ENCODE data around the gene ARHGAP6. TPM values are rescaled to one million over a fixed set of nuclear protein-coding genes. Genes with fewer than 3 reads are reported as not detected.

Gene ARHGAP6
- total RNA-seq, 1 donor from 2014 or later = 4.9 TPM

- H3K4me3 ChIP-seq (ENCODE audit: low read depth, low read length) = no peak overlapping the region
- peak; percentile 41 for DNase-seq (ENCODE audit: low read depth)
- no peak for TF ChIP-seq CTCF (conservative IDR thresholded peaks at IDR 0.05; ENCODE audit: low read depth, low read length)
Observed at GRCh38 chrX:11267425-11267824, 398.3 kb downstream of the ARHGAP6 start.

GRCh38 chrX:11266573-11267003 is 399.1 kb downstream of the ARHGAP6 start:
- no peak for DNase-seq (ENCODE audit: low read depth)
- TF ChIP-seq CTCF (conservative IDR thresholded peaks at IDR 0.05; ENCODE audit: low read depth, low read length) = no peak
- H3K4me3 ChIP-seq (ENCODE audit: low read depth, low read length) = no peak overlapping the region

GRCh38 chrX:11265352-11265751 is 400.4 kb downstream of the ARHGAP6 start:
- no peak for DNase-seq (ENCODE audit: low read depth)
- TF ChIP-seq CTCF (conservative IDR thresholded peaks at IDR 0.05; ENCODE audit: low read depth, low read length) = no peak
- no peak overlapping the region for H3K4me3 ChIP-seq (ENCODE audit: low read depth, low read length)

- no peak overlapping the region for H3K4me3 ChIP-seq (ENCODE audit: low read depth, low read length)
- TF ChIP-seq CTCF (conservative IDR thresholded peaks at IDR 0.05; ENCODE audit: low read depth, low read length) = no peak
- DNase-seq (ENCODE audit: low read depth) = no peak
Observed at GRCh38 chrX:11264925-11265324, 400.8 kb downstream of the ARHGAP6 start.

GRCh38 chrX:11261260-11261659 is 404.5 kb downstream of the ARHGAP6 start:
- DNase-seq (ENCODE audit: low read depth) = peak; percentile 3
- TF ChIP-seq CTCF (conservative IDR thresholded peaks at IDR 0.05; ENCODE audit: low read depth, low read length) = no peak
- no peak overlapping the region for H3K4me3 ChIP-seq (ENCODE audit: low read depth, low read length)

- H3K4me3 ChIP-seq (ENCODE audit: low read depth, low read length) = no peak overlapping the region
- DNase-seq (ENCODE audit: low read depth) = no peak
- TF ChIP-seq CTCF (conservative IDR thresholded peaks at IDR 0.05; ENCODE audit: low read depth, low read length) = no peak
Observed at GRCh38 chrX:11259437-11259836, 406.3 kb downstream of the ARHGAP6 start.

GRCh38 chrX:11257711-11258110 is 408.0 kb downstream of the ARHGAP6 start:
- H3K4me3 ChIP-seq (ENCODE audit: low read depth, low read length) = no peak overlapping the region
- no peak for DNase-seq (ENCODE audit: low read depth)
- no peak for TF ChIP-seq CTCF (conservative IDR thresholded peaks at IDR 0.05; ENCODE audit: low read depth, low read length)

Measured in epithelial cell of proximal tubule (primary cell).